Posterior vena cava (tissue), 2 donors: ENCODE data around the gene TXNRD2. TPM values are rescaled to one million over a fixed set of nuclear protein-coding genes. Genes with fewer than 3 reads are reported as not detected.
"Not testable (repeated sequence)": the region's sequence is repeated elsewhere in the genome, so short reads cannot be mapped to it uniquely, and the experiment has no call there.

ENCODE experiments used
- DNase-seq: peaks from one replicate; pipeline ENCODE4 v3.0.0-alpha.2; 2020; ENCODE audit warnings: low spot score
- intact Hi-C, 2 donors: fragments of 100-400 bp; cut with DNase I; formaldehyde crosslinking; loops; one replicate each; pipeline versions ENCODE4 v1.14.1 to v1.14.2; 2022 to 2023
- total RNA-seq, 2 donors: library from RNA; stranded (reverse); fragmentation: NEBNext Ultra II Directional; extraction: Animal tissue kit (Norgen Biotek cat#: 25700); gene quantifications; one replicate each; pipeline ENCODE4 v1.2.1, GENCODE V29; 2021
- donor health status: DM: yes; HTN: yes; CAD: no.
- donor health status: DM: yes; HTN: yes; CAD: no.

The TXNRD2 gene
- total RNA-seq, 2 donors from 2014 or later = 13.9 to 19.2 TPM

DNA sequence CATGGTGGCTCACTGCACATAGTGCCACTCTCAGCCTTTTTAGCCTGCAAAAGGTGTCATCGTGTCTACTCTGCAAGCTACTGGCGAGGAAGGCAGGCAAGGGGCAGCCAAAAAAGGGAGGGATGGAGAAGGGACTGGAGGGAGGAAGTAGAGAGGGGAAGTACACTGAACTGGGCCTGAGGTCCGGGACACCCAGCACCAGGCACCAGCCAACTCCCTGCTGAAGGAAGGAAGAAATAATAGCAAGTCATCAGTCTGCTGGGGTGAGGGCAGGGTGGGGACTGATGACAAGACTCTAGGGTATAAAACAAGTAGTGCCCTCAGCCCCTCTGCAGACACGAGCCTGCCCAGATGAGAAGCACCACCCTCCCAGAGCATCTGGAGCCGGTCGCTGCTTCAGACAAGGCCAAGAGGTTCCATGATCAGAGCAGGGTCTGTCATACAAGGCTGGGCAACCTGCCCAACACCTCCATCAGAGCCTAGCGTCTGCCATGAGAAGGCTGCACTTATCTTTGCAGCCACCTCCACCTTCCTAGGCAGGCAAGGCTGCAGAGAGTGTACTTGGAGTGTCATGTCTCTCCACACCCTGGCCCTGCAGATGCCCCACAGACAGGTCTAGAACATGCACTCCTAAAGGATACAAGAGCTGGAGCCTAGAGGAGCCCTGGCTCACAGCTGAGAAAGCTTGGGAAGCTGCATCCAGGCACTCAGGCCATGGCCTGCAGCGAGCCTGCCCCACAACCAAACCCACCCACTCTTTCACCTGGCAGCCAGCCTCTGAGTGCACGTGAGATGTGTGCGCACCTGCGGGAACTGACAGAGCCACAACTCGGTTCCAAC is 9.0 kb downstream of the TXNRD2 start:
- no peak for DNase-seq
- intact Hi-C loops = loop anchor here in 1 of 2 donors (1.0 kb wide), 1 partner anchor 34 kb away; no protein-coding TSS in a partner anchor

DNA sequence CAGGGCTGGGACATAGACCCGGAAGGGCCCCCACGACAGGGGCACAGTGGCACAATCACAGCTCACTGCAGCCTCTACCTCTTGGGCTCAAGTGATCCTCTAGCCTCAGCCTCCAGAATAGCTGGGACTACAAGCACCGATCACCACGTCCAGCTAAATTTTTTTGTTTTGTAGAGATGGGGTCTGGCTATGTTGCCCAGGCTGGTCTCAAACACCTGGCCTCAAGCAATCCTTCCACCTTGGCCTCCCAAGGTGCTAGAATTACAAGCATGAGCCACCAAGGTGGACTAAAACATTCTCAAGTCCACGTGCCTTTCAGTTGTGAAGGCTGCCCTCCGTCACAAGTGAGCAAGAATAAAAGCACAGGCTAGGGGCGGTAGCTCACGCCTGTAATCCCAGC is 10.1 kb downstream of the TXNRD2 start:
- no peak for DNase-seq
- intact Hi-C loops = no loop called here

DNA sequence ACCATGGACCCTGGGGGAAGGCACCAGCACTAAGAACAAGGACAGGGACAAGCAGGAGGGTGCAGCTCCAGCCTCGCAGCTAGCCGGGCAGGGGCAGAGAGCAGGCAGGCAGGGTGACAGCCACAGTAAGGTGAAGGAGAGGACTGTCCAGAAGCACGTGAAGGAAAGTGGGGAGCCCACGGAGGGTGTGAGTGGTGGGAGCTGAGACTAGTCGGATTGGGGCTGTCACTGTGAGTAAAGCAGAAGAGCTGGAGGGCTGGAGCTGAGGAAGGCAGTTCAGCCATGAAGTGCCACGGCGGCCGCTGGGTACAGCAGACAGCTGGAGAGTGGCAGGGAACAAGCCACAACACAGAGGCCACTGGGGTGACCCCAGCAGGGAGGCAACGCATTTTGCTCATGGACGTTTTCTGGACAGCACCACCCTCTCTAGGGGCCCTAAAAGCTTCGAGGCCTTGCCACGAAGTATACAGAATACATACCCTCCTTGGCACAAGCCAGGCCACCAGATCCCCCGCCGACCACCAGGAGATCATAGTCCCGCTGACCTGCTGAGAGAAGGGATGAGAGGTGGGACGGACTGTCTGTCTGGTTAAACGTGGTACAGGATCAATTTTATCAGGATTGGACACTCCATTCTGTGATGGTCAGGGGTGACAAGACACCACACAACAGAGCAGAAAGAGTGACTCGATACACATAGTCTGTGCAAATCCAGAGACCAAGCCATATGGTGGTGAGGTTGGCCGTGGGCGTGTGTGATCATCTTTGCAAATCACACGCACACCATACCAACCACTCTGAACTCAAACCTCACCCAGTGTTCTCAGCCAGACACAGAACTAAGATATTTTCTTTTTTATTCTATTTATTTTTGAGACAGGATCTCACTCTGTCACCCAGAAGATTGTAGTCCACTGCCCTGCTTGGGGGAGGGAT is 10.8 kb downstream of the TXNRD2 start:
- no peak for DNase-seq
- intact Hi-C loops = no loop called here

DNA sequence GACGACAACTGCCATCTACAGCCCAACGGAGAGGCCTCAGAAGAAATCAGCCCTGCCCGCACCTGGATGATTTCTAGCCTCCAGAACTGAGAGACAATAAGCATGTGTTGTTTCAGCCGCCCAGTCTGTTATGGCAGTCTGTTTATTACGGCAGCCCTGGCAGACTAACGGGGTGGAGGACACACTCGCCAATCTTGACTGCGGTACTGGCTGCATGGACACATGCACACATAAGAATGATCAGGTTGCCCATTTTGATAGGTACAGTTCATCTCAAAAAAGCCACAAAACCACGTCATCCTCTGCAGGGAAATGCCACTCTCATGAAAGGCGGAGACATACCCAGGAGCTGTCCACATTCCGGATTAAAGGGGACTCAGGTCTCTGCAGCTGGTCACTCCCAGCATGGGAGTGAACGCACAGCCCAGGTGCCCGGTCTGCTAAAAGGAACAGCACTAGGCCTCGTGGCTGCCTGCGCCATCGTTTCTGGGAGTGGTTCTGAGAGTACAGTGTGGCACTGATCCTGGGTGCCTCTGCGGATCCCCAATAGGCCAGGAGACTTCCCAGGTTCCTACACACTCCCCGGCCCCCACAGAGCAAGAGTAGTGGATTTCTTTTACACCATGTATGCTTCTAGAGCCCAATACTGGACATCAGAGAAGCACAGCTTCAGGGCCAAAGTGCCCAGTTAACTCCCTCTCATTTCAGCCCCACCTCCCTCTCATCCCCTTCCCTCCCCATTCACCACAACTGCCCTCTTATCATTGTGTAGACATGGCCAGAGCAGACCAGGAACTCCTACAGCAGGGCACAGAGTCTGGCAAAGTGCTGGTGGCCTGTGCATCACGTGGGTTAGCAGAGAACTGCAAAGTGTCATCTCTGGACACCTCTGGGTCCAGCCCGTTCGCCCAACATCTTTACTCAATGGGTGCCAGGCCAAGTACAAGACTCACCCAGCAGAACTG is 11.8 kb downstream of the TXNRD2 start:
- no peak for DNase-seq
- intact Hi-C loops = no loop called here

DNA sequence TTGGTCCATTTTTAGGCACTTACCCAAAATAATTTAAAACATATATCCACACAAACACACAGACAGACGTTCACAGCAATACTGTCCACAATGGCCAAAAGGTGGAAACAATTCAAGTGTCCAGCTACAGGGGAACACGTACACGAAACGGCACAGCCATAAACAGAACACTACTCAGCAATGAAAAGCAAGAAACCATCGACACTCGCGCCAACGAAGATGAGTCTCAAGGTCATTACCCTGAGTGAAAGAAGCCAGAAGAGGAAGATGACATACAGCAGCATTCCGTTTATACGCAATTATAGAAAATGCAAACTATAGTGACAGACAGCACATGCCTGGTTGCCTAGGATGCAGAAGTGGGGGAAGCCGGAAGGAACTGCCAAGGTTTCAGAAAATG is 13.4 kb downstream of the TXNRD2 start:
- intact Hi-C loops = no loop called here

DNA sequence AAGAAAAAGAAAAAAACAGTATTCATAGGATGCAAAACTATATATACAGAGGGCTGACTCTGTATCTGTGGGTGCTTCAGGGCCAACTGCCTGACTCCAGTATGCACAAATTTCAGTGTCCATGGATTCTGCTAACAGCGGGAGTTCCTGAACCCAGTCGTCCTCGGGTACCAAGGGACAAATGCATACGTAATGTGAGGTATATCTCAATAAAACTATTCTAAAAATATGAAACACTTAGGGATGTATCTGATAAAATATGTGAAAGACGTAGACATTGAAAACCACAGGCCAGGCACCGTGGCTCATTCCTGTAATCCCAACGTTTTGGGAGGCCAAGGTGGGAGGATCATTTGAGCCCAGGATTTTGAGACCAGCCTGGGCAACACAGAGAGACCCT is 13.9 kb downstream of the TXNRD2 start:
- intact Hi-C loops = no loop called here
- DNase-seq = no peak

More for the DNA sequence above, 13.4 kb downstream of the TXNRD2 start:
- no peak for DNase-seq

DNA sequence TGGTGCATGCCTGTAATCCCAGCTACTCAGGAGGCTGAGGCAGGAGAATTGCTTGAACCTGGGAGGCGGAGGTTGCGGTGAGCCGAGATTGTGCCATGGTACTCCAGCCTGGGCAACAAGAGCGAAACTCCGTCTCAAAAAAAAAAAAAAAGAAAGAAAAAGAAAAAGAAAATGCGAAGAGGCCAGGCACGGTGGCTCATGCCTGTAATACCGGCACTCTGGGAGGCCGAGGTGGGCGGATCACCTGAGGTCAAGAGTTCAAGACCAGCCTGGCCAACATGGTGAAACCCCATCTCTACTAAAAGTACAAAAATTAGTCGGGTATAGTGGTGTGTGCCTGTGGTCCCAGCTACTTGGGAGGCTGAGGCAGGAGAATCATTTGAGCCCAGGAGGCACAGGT is 15.6 kb downstream of the TXNRD2 start:
- intact Hi-C loops, DNase-seq: not testable (repeated sequence)

DNA sequence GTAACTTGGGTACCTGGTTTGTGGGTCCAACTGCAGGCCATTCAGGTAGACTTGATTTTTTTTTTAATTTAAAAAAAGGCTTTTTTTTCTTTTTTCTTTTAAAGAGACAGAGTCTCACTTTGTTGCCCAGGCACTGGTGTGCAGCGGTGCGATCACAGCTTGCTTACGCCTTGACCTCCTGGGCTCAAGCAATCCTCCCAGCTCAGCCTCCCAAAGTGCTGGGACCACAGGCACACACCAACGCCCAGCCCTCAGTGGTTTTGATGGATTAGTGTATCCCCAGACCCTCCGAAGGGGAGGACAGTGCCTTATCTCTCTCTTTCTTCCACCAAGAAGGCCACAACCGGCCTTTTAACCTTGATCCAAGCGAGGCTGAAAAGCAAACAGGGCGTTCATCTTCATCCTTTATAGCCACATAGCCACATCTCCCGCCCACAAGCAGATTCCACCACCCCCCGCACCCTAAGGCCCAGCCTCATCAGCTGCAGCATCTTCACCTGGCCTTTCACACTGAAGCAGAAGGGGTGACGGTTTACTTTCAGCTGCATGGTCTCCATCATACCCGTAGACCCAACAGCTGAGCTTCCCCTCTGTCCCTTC is 17.6 kb downstream of the TXNRD2 start:
- no peak for DNase-seq
- intact Hi-C loops = no loop called here

DNA sequence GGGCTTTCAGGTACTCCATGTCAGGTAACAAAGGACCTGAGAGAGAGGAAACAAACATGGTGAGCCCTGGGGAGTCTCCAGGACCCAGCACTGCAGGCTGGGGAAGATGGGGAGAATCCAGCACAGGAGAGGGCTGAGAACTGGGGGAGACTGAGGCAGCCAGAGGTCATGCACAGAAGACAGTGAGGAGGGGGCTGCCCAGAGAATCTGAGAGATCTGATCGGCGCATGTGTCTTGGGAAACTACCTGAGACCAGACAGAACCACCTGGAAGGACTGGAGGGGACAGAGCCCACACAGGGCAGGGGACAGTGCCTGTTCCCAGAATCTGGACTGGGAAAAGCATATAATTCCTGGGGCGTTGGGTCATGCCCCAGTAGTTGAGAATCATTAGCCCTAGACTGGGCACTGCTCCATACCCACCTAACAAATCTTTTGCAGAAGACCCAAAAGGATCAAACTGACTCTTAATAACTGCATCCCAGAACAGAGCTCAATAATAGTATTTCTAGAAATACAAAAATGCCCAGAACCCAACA is 20.0 kb downstream of the TXNRD2 start:
- no peak for DNase-seq
- intact Hi-C loops = no loop called here

DNA sequence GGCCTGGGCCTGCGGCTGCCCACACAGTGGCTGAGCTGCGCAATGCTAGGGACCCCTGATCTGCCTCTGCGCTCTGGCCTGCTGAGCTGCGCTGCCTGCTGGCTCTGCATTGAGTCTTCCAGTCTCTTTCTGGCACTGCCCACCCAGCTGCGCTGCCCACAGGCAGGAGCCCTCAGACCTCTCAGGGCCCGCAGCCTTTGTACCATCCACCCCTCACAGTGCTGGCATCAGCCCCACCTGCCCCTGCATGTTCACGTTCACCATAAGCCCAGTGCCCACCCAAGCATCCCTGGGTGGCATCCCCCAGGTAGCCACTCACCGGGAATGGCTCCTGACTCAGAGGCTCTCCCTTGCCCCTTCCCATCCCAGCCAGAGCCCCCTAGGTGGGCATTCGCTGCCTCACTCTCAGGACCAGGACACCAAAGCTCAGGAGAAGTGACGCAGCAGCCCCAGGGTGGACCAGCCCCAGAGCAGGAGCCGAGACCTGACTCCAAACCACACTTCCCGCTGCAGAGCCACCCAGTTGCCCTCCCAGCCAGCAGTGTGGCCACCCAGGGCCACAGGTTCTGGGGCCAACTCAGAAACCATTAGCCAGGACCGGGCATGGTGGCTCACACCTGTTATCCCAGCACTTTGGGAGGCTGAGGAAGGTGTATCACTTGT is 21.8 kb downstream of the TXNRD2 start:
- intact Hi-C loops = no loop called here

DNA sequence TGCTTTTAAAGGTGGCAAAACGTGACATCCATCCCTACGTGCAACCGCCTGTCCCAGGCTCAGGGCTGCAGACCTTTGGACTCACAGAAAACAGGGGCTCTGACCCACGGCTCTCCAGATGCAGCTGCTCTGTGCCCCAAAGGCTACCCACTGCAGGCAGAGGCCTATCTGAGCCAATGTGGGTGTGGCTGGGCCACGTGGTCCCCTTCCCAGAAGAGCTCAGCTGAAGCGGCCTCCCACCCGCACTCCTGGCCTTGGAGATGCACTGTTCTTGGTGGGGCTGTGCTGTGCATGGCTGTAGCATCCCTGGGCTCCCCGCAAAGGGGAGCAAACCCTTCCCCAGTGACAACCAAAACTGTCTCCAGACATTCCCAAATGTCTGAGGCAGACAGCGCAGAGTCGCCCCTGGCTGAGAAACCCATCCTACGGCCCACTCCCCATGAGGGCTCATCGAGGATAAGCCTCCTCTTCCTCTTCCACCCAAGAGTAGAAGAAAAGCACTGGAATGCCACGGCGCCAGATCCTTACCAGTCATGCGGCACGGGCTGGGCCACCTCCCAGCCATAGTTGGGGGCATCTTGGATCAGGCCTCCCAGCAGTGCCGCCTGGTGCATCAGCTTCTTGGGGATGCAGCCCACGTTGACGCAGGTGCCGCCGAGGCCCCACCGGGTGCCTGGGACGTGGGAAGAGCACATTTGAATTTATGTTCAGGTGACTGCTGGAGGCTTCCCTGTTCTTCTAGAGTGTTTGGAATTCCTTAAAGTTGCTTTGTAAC is 23.1 kb downstream of the TXNRD2 start:
- intact Hi-C loops = no loop called here
- DNase-seq = no peak

More for the DNA sequence above, 21.8 kb downstream of the TXNRD2 start:
- no peak for DNase-seq

DNA sequence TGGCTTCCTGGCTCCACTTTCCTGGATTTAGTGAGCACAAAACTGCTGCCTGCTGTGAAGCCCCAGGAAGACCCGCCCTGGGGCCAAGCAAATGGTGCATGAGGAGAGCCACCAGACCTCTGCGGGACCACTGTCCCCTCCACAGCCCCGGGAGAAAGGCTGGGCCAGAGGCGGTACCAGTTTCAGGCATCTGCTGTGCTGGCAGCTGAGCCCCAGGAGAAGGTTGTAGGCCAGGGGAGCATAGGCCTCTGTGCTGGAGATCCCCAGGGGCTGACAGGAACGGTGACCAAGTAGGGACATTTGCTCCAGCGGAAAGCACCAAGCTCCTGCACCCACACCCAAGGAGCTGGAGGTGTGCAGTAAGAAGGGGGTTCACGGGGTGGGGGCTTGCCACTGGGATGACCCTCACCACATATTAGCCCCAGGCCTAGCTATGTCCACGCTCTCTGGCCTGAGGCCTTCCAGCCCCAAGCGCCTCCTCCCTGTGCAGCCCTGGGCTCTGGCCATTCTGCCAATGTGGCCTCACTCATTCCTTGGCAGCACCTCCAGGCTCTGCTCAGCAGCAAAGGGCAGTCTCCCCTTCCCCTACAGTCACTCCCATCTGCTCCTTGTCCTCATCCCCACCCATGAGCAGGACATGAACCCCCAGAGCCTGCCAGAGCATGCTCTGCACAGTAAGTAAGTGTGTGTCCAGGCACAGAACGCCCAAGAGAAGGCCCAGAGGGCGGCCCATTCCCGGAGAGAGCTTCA is 24.1 kb downstream of the TXNRD2 start:
- intact Hi-C loops = no loop called here
- no peak for DNase-seq

DNA sequence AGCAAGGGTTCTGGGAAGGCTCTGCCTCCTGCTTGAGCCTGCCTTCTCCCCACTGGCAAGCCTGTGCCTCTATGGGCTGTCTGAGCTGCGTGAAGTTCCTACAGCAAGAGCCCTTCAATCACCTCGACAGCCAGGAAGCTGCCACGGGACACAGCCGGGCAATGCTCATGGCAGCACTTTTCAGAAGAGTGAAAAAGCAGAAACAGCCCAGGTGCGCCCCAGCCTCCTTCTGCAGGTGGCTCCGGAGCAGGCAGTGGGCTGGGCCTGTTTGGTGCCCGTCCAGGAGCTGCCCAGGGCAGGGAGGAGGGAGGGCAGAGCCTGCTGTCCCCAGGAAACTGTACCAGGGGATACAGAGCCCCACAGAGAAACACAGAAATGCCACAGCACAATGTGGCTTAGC is 24.7 kb downstream of the TXNRD2 start:
- intact Hi-C loops = no loop called here
- no peak for DNase-seq

DNA sequence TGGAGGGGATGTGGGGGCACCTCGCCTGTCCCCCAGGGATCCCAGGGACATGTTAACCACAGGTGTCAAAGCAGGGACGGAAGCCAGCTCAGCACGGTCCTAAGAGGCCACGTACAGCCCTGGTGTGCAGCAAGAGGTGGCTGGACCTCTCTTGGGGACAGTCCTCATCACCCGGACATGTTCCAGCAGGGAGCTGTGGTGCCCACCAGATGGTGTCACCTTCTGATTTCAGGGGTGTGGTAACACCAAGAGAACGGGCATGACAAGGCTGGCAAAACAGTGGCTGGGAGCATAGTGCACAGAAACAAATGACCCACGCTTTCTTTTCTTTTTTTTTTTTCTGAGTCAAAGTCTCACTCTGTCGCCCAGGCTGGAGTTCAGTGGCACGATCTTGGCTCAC is 25.6 kb downstream of the TXNRD2 start:
- intact Hi-C loops = no loop called here
- no peak for DNase-seq

DNA sequence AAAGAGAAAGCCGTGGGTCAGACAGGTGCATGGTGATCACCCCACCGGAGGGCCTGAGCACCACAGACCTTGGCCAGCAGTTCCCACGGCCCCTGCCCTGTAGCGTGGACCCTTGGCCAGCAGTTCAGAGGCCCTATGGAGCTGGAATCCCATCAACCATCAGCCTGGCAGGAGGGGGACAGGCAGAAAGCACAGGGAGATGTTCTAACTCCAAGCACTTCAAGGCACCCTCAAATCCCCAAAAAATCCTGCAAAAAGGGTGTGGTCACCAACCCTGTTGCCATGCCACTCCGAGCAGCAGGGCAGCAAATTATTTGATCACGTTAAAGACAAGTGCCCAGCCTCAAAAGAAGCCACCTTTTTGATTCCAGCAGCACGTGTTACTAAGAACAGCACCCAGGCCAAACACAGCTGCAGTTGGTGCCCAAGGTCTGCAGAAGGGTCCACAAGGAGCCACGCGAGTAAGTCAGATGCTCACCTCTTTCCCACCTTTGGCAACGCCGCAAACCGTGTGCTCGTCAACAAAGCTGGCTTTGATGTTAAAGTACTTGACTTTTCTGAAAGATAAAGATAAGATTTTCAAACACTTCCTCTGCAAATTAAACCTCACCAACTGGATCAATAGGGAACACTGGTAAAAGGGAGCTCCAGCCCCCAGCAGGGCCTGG is 26.2 kb downstream of the TXNRD2 start:
- intact Hi-C loops = no loop called here

More for the DNA sequence above, 26.2 kb downstream of the TXNRD2 start:
- no peak for DNase-seq
